Measurements from ENCODE around the gene CFTR. TPM values are rescaled to one million over a fixed set of nuclear protein-coding genes. Genes with fewer than 3 reads are reported as not detected.

CFTR gene
- total RNA-seq, 1 experiment from 2014 or later: 0.72 TPM

- DNase-seq (ENCODE audit: low spot score): peak; percentile 31
- POLR2A ChIA-PET: interaction anchor here (0.6 to 0.7 kb wide), 2 partner anchors 47 to 53 kb away, joined by 3 read pairs; no protein-coding TSS in a partner anchor
These were observed 190.0 kb downstream of the CFTR start for GRCh38 chr7:117669818-117670217.

GRCh38 chr7:117672453-117672852 lies 192.6 kb downstream of the CFTR start:
- CTCF ChIA-PET: interaction anchor here (1.2 to 1.8 kb wide), 3 partner anchors 44 to 481 kb away, joined by 3 to 14 read pairs (median 5); no protein-coding TSS in a partner anchor

More at GRCh38 chr7:117669818-117670217, 190.0 kb downstream of the CFTR start:
- H3K27me3 Mint-ChIP-seq (ENCODE audit: low read depth): no peaks in the 10 kb centered on the region
- no peak overlapping the region for H3K27ac Mint-ChIP-seq
- TF ChIP-seq TEAD1 (CRISPR knock-in tag; IDR thresholded peaks at IDR 0.05): no peak
- TF ChIP-seq MYBL2 (CRISPR knock-in tag; IDR thresholded peaks at IDR 0.05): no peak
- no peak for TF ChIP-seq GTF2I (CRISPR knock-in tag; conservative IDR thresholded peaks at IDR 0.05)
- no peak for TF ChIP-seq IRF2 (CRISPR knock-in tag; IDR thresholded peaks at IDR 0.05; ENCODE audit: borderline replicate concordance, low read depth)
- no peak for TF ChIP-seq ESRRA (CRISPR knock-in tag; IDR thresholded peaks at IDR 0.05; ENCODE audit: borderline replicate concordance)
- TF ChIP-seq FOXP4 (CRISPR knock-in tag; IDR thresholded peaks at IDR 0.05): no peak
- TF ChIP-seq ZNF121 (CRISPR knock-in tag; IDR thresholded peaks at IDR 0.05): no peak
- TF ChIP-seq USF1 (CRISPR knock-in tag; IDR thresholded peaks at IDR 0.05): no peak
- TF ChIP-seq FOXP1 (CRISPR knock-in tag; IDR thresholded peaks at IDR 0.05; ENCODE audit: borderline replicate concordance): no peak
- CTCF ChIA-PET: interaction anchor here (0.6 to 1.6 kb wide), 11 partner anchors 8 to 530 kb away, joined by 3 to 53 read pairs (median 3); no protein-coding TSS in a partner anchor
- H3K4me1 Mint-ChIP-seq: peaks cover 45% of the 10 kb centered on the region
- no peak overlapping the region for H3K4me3 Mint-ChIP-seq
- H3K9me3 Mint-ChIP-seq: no peaks in the 10 kb centered on the region
- peak; percentile 42 for ATAC-seq
- H3K36me3 Mint-ChIP-seq: no peaks in the 10 kb centered on the region

More at GRCh38 chr7:117672453-117672852, 192.6 kb downstream of the CFTR start:
- Mint-ChIP-seq H3K27me3 (ENCODE audit: low read depth) (no peaks in the 10 kb centered on the region), H3K27ac (no peak overlapping the region), H3K9me3 (no peaks in the 10 kb centered on the region), H3K4me3 (peak overlapping the region; percentile 68; the same call in 1 of the 2 replicates), H3K36me3 (no peaks in the 10 kb centered on the region), H3K4me1 (peaks cover 70% of the 10 kb centered on the region)
- DNase-seq (ENCODE audit: low spot score) (no peak), ATAC-seq (no peak)
- TF ChIP-seq FOXK1 (CRISPR knock-in tag; IDR thresholded peaks at IDR 0.05): no peak
- no peak for TF ChIP-seq ZNF121 (CRISPR knock-in tag; IDR thresholded peaks at IDR 0.05)
- TF ChIP-seq RORB (CRISPR knock-in tag; IDR thresholded peaks at IDR 0.05): no peak
- TF ChIP-seq JAZF1 (CRISPR knock-in tag; IDR thresholded peaks at IDR 0.05): no peak
- no peak for TF ChIP-seq RELA (CRISPR knock-in tag; IDR thresholded peaks at IDR 0.05; ENCODE audit: borderline replicate concordance)
- no peak for TF ChIP-seq ZNF232 (CRISPR knock-in tag; IDR thresholded peaks at IDR 0.05)
- TF ChIP-seq ATF2 (CRISPR knock-in tag; IDR thresholded peaks at IDR 0.05; ENCODE audit: borderline replicate concordance, low read depth): no peak
- no peak for TF ChIP-seq ATF1 (CRISPR knock-in tag; IDR thresholded peaks at IDR 0.05)
- TF ChIP-seq ZNF263 (CRISPR knock-in tag; IDR thresholded peaks at IDR 0.05; ENCODE audit: low read depth): no peak
- TF ChIP-seq GTF2I (CRISPR knock-in tag; conservative IDR thresholded peaks at IDR 0.05): no peak
- no peak for TF ChIP-seq ZBTB21 (CRISPR knock-in tag; IDR thresholded peaks at IDR 0.05; ENCODE audit: borderline replicate concordance)
- no peak for TF ChIP-seq CREM (CRISPR knock-in tag; IDR thresholded peaks at IDR 0.05)
- TF ChIP-seq EMX1 (CRISPR knock-in tag; IDR thresholded peaks at IDR 0.05): no peak
- TF ChIP-seq USF2 (CRISPR knock-in tag; IDR thresholded peaks at IDR 0.05): no peak
- TF ChIP-seq ZNF138 (CRISPR knock-in tag; conservative IDR thresholded peaks at IDR 0.05): no peak
- no peak for TF ChIP-seq SMAD3 (CRISPR knock-in tag; IDR thresholded peaks at IDR 0.05; ENCODE audit: borderline replicate concordance)
- TF ChIP-seq ZNF317 (CRISPR knock-in tag; IDR thresholded peaks at IDR 0.05; ENCODE audit: borderline replicate concordance, low read depth): no peak
- POLR2A ChIA-PET: no interaction called here
